ENCODE data around the gene TMEM248. TPM values are rescaled to one million over a fixed set of nuclear protein-coding genes. Genes with fewer than 3 reads are reported as not detected.
"Not testable (repeated sequence)": the region's sequence is repeated elsewhere in the genome, so short reads cannot be mapped to it uniquely, and the experiment has no call there.

The TMEM248 gene
- total RNA-seq, 1 experiment from 2014 or later = 98.0 TPM

GRCh38 chr7:66886152-66886551, 34.9 kb upstream of the TMEM248 start:
- no peaks in the 10 kb centered on the region for H3K36me3 Mint-ChIP-seq (ENCODE audit: insufficient read depth, unreplicated experiment)
- Histone ChIP-seq H3K4me3 (ENCODE audit: low read depth, low read length) (no peak overlapping the region), H3K36me3 (ENCODE audit: control insufficient read depth, insufficient read depth, low read length) (no peaks in the 10 kb centered on the region), H3K4me1 (peaks cover under 1% of the 10 kb centered on the region; the same call in 1 of the 2 replicates), H3K27me3 (replicated peaks; ENCODE audit: control insufficient read depth, insufficient read depth, low read length) (no peaks in the 10 kb centered on the region), H3K9me3 (no peaks in the 10 kb centered on the region)
- intact Hi-C loops (cut with micrococcal nuclease; ENCODE audit: unreplicated experiment) = no loop called here
- no TSS peak for BruUV-seq (replicated peaks)
- CTCF ChIA-PET = no interaction called here
- H3K4me3 Mint-ChIP-seq (ENCODE audit: unreplicated experiment) = no peak overlapping the region
- no peaks in the 10 kb centered on the region for H3K9me3 Mint-ChIP-seq (ENCODE audit: unreplicated experiment)
- H3K27me3 Mint-ChIP-seq (ENCODE audit: insufficient read depth, unreplicated experiment) = no peaks in the 10 kb centered on the region
- POLR2A ChIA-PET = no interaction called here
- TF ChIP-seq CTCF (IDR thresholded peaks at IDR 0.05; ENCODE audit: insufficient read depth in 1 of 2, low read depth in 1 of 2, low read length in 1 of 2, severe bottlenecking in 1 of 2, unreplicated experiment in 1 of 2) = no peak
- no peak for DNase-seq
- H3K27ac Mint-ChIP-seq (ENCODE audit: unreplicated experiment) = no peak overlapping the region
- H3K4me1 Mint-ChIP-seq (ENCODE audit: low read depth, unreplicated experiment) = no peaks in the 10 kb centered on the region

DNA sequence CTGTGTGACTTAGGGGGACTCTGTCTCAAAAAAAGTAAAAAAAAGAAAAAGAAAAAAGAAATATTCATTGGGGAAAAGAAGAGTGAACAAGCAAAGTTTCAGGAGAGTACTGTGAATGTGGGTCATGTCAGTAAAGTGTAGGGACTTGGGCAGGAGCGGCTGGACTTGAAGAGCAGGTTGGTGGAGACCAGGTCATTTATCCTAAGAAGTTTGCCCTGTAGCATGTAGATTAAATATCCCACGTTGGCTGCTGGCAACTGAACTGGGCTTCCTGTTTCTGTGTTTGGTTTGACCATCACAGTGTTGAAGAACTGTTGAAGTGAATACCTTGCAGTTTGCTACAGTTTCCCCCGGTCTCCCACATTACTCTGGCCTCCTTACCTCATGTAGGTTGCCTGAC, 32.8 kb upstream of the TMEM248 start:
- H3K4me1 ChIP-seq; H3K36me3 Mint-ChIP-seq (ENCODE audit: insufficient read depth, unreplicated experiment); H3K27ac Mint-ChIP-seq (ENCODE audit: unreplicated experiment); H3K4me1 Mint-ChIP-seq (ENCODE audit: low read depth, unreplicated experiment); POLR2A ChIA-PET; H3K4me3 ChIP-seq (ENCODE audit: low read depth, low read length); CTCF ChIA-PET; H3K9me3 Mint-ChIP-seq (ENCODE audit: unreplicated experiment); H3K9me3 ChIP-seq; H3K36me3 ChIP-seq (ENCODE audit: control insufficient read depth, insufficient read depth, low read length); intact Hi-C loops (cut with micrococcal nuclease; ENCODE audit: unreplicated experiment); H3K4me3 Mint-ChIP-seq (ENCODE audit: unreplicated experiment); H3K27me3 Mint-ChIP-seq (ENCODE audit: insufficient read depth, unreplicated experiment); H3K27me3 ChIP-seq (replicated peaks; ENCODE audit: control insufficient read depth, insufficient read depth, low read length); BruUV-seq (replicated peaks): not testable (repeated sequence)
- peak in 1 of 2 experiments; percentile 23 for DNase-seq

- no peaks in the 10 kb centered on the region for H3K36me3 Mint-ChIP-seq (ENCODE audit: insufficient read depth, unreplicated experiment)
- ChIA-PET POLR2A (no interaction called here), CTCF (interaction anchor here (1.0 to 1.3 kb wide), 2 partner anchors 50 to 864 kb away, joined by 4 to 8 read pairs; no protein-coding TSS in a partner anchor)
- no peaks in the 10 kb centered on the region for H3K27me3 Mint-ChIP-seq (ENCODE audit: insufficient read depth, unreplicated experiment)
- Histone ChIP-seq H3K27me3 (replicated peaks; ENCODE audit: control insufficient read depth, insufficient read depth, low read length) (no peaks in the 10 kb centered on the region), H3K9me3 (no peaks in the 10 kb centered on the region), H3K36me3 (ENCODE audit: control insufficient read depth, insufficient read depth, low read length) (no peaks in the 10 kb centered on the region), H3K4me3 (ENCODE audit: low read depth, low read length) (no peak overlapping the region), H3K4me1 (no peaks in the 10 kb centered on the region)
- TF ChIP-seq CTCF (IDR thresholded peaks at IDR 0.05; ENCODE audit: insufficient read depth in 1 of 2, low read depth in 1 of 2, low read length in 1 of 2, severe bottlenecking in 1 of 2, unreplicated experiment in 1 of 2) = peak in 1 of 2 experiments; percentile 30
- intact Hi-C loops (cut with micrococcal nuclease; ENCODE audit: unreplicated experiment) = loop anchor here (1.0 to 5.0 kb wide), 2 partner anchors 57 to 862 kb away; no protein-coding TSS in a partner anchor
- H3K4me1 Mint-ChIP-seq (ENCODE audit: low read depth, unreplicated experiment) = no peaks in the 10 kb centered on the region
- no peak overlapping the region for H3K27ac Mint-ChIP-seq (ENCODE audit: unreplicated experiment)
- peak in 1 of 2 experiments; percentile 44 for DNase-seq
- H3K9me3 Mint-ChIP-seq (ENCODE audit: unreplicated experiment) = no peaks in the 10 kb centered on the region
- no peak overlapping the region for H3K4me3 Mint-ChIP-seq (ENCODE audit: unreplicated experiment)
- no TSS peak for BruUV-seq (replicated peaks)
Measured at GRCh38 chr7:66894463-66895080, 26.5 kb upstream of the TMEM248 start.

Measured in Caco-2 (cell line).